Gastroesophageal sphincter (tissue), 4 donors: ENCODE data around the gene VWA8. TPM values are rescaled to one million over a fixed set of nuclear protein-coding genes. Genes with fewer than 3 reads are reported as not detected.
"Not testable (repeated sequence)": the region's sequence is repeated elsewhere in the genome, so short reads cannot be mapped to it uniquely, and the experiment has no call there.

Experiments used
- ATAC-seq: fragments of 150-250 bp; one replicate; pipeline ENCODE4 v1.9.1; 2016; ENCODE audit warnings: mild to moderate bottlenecking, moderate library complexity
- H3K27ac ChIP-seq, 4 donors: fragments of 200-600 bp; sonication (generic) in 3 of 4; 1 replicate in 3 of 4; 2 replicates in 1 of 4; pipeline ENCODE4 v1.5.1; 2016 to 2019
- H3K27me3 ChIP-seq: fragments of 200-600 bp; sonication (generic); one replicate; pipeline ENCODE4 v1.5.1; 2019
- H3K36me3 ChIP-seq, 2 donors: fragments of 200-600 bp; sonication (generic); one replicate each; pipeline ENCODE4 v1.5.1; 2019; ENCODE audit warnings: control low read depth in 1 of 2
- H3K4me1 ChIP-seq, 3 donors: fragments of 200-600 bp; sonication (generic); 1 replicate in 2 of 3; 2 replicates in 1 of 3; pipeline ENCODE4 v1.5.1; 2016 to 2019; ENCODE audit warnings: control low read depth in 2 of 3
- H3K4me3 ChIP-seq, 2 donors: fragments of 200-600 bp; sonication (generic); one replicate each; pipeline ENCODE4 v1.5.1; 2019; ENCODE audit warnings: mild to moderate bottlenecking in 1 of 2, moderate library complexity in 1 of 2
- H3K9me3 ChIP-seq, 3 donors: fragments of 200-600 bp; sonication (generic); one replicate each; pipeline ENCODE4 v1.5.1; 2017 to 2019; ENCODE audit warnings: control low read depth in 2 of 3
- CTCF ChIP-seq, 4 experiments: fragments of 200-600 bp in 2 of 4; fragments of 450-650 bp in 2 of 4; sonication (generic) in 1 of 4; IDR thresholded peaks; one replicate each; pipeline ENCODE4 v1.5.1; 2017 to 2019; ENCODE audit warnings: antibody characterized with exemption in 4 of 4, mild to moderate bottlenecking in 2 of 4, moderate library complexity in 2 of 4
- EP300 ChIP-seq: sonication (generic); formaldehyde crosslinking; IDR thresholded peaks from one replicate; pipeline ENCODE4 v1.6.1; 2017; ENCODE audit warnings: antibody characterized with exemption, mild to moderate bottlenecking
- POLR2A ChIP-seq, 2 donors: fragments of 450-650 bp; IDR thresholded peaks; one replicate each; pipeline ENCODE4 v1.6.1; 2017; ENCODE audit warnings: antibody characterized with exemption in 2 of 2, mild to moderate bottlenecking in 2 of 2, moderate library complexity in 1 of 2
- POLR2AphosphoS5 ChIP-seq: sonication (generic); formaldehyde crosslinking; IDR thresholded peaks from one replicate; pipeline ENCODE4 v1.6.1; 2017; ENCODE audit warnings: antibody characterized with exemption
- WGBS, 2 donors: methylation state at CpG; one replicate each; pipeline ENCODE4 v1.1.5; 2018; ENCODE audit warnings: low coverage in 1 of 2; 5-methylcytosine and 5-hydroxymethylcytosine counted together
- total RNA-seq, 4 donors: library from RNA; depleted of rRNA; stranded (reverse); fragments of >200 nt; gene quantifications; one replicate each; pipeline ENCODE4 v1.1.0, GENCODE V29; 2016

Gene VWA8
- total RNA-seq, 4 donors from 2014 or later = 20.3 to 34.7 (median 23.9) TPM

- Histone ChIP-seq H3K36me3 (peaks cover 0 to 40% of the 10 kb centered on the region in 2 donors), H3K4me3 (no peak overlapping the region), H3K9me3 (no peaks in the 10 kb centered on the region), H3K4me1 (no peaks in the 10 kb centered on the region), H3K27ac (no peak overlapping the region), H3K27me3 (no peaks in the 10 kb centered on the region)
- TF ChIP-seq CTCF (IDR thresholded peaks at IDR 0.05) (no peak), EP300 (no peak), POLR2AphosphoS5 (no peak), POLR2A (IDR thresholded peaks at IDR 0.05) (no peak)
- WGBS, 2 donors = 82 to 100% methylated on average over 1 of the region's 1 CpG
- no peak for ATAC-seq
Measured at GRCh38 chr13:41880966-41881365, 79.9 kb downstream of the VWA8 start.

GRCh38 chr13:41864658-41865057 is 96.3 kb downstream of the VWA8 start:
- no peaks in the 10 kb centered on the region for H3K27me3 ChIP-seq
- no peak for ATAC-seq
- no peak for TF ChIP-seq POLR2AphosphoS5
- no peak for TF ChIP-seq POLR2A (IDR thresholded peaks at IDR 0.05)
- TF ChIP-seq EP300 = no peak
- TF ChIP-seq CTCF (IDR thresholded peaks at IDR 0.05) = no peak
- no peak overlapping the region for H3K4me3 ChIP-seq
- WGBS, 2 donors = 84 to 95% methylated on average over 4 of the region's 4 CpGs
- H3K36me3 ChIP-seq = peaks cover 0 to 29% of the 10 kb centered on the region in 2 donors
- no peaks in the 10 kb centered on the region for H3K4me1 ChIP-seq
- H3K9me3 ChIP-seq = no peaks in the 10 kb centered on the region
- H3K27ac ChIP-seq = no peak overlapping the region

DNA sequence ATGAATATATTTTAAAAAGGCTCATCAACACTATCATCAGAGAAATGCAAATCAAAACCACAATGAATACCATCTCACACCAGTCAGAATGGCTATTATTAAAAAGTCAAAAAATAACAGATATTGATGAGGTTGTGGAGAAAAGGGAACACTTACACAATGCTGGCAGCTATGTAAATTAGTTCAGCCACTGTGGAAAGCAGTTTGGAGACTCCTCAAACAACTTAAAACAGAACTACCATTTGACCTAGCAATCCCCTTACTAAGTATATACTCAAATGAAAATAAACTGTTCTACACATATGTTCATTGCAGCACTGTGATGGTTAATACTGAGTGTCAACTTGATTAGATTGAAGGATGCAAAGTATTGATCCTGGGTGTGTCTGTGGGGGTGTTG is 98.2 kb downstream of the VWA8 start:
- not testable (repeated sequence) for H3K27ac ChIP-seq, H3K27me3 ChIP-seq, H3K4me3 ChIP-seq, H3K4me1 ChIP-seq, H3K9me3 ChIP-seq, ATAC-seq
- H3K36me3 ChIP-seq = peaks cover 0 to 42% of the 10 kb centered on the region in 2 donors

- ATAC-seq = no peak
- Histone ChIP-seq H3K36me3 (peaks cover 0 to 29% of the 10 kb centered on the region in 2 donors), H3K27ac (no peak overlapping the region), H3K27me3 (no peaks in the 10 kb centered on the region), H3K4me1 (no peaks in the 10 kb centered on the region), H3K9me3 (no peaks in the 10 kb centered on the region), H3K4me3 (no peak overlapping the region)
- 71 to 81% methylated on average over 1 of the region's 1 CpG for WGBS, 2 donors
- TF ChIP-seq CTCF (IDR thresholded peaks at IDR 0.05) (no peak), EP300 (no peak), POLR2AphosphoS5 (no peak), POLR2A (IDR thresholded peaks at IDR 0.05) (no peak)
Measured at GRCh38 chr13:41859565-41859964, 101.3 kb downstream of the VWA8 start.

DNA sequence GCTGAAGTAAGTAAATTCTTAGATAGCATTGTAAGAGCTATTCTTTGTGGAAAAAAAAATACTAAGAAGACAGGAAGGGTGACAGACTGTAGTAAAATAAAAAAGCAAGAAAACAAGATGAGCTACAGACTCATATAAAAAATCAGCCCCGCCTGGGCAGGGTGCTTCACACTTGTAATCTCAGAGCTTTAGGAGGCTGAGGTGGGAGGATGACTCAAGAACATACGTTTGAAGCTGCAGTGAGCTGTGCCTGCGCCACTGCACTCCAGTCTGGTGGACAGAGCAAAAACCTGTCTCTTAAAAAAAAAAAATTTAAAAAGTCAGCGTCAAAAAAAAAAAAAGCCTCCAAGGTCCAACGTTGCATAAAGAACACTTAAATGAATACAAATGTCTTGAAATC is 102.1 kb downstream of the VWA8 start:
- H3K9me3 ChIP-seq = no peaks in the 10 kb centered on the region
- 83 to 87% methylated on average over 1 to 5 of the region's 5 CpGs for WGBS, 2 donors
- no peaks in the 10 kb centered on the region for H3K4me1 ChIP-seq
- ATAC-seq = no peak
- no peak overlapping the region for H3K4me3 ChIP-seq
- TF ChIP-seq POLR2A (IDR thresholded peaks at IDR 0.05) (no peak), POLR2AphosphoS5 (no peak), CTCF (IDR thresholded peaks at IDR 0.05) (no peak)
- H3K27ac ChIP-seq = no peak overlapping the region
- H3K27me3 ChIP-seq = no peaks in the 10 kb centered on the region
- H3K36me3 ChIP-seq = peaks cover 0 to 21% of the 10 kb centered on the region in 2 donors

DNA sequence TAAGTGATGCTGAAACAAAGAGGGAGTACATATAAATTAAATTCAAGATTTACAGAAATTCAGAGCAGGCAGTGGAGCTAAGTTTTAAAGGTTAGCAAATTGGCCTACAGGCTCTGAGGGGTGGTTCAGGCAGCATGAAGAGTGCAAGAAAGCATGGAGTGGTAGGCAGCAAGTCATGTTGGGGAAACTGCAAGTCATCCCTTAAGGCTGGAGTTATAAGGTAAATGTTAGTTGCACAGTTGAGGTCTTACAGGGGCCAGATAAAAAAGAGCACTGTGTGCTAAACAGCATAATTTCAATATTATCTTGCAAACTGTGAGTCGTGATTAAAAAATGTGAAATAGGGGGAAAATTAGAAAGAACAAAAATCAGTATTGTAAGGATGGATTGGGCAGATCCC is 106.2 kb downstream of the VWA8 start:
- H3K9me3 ChIP-seq = no peaks in the 10 kb centered on the region
- ATAC-seq = no peak
- 88 to 100% methylated on average over 1 of the region's 1 CpG for WGBS, 2 donors

More for the DNA sequence above, 106.2 kb downstream of the VWA8 start:
- H3K4me3 ChIP-seq = no peak overlapping the region
- H3K27me3 ChIP-seq = no peaks in the 10 kb centered on the region
- peaks cover 0 to 17% of the 10 kb centered on the region in 2 donors for H3K36me3 ChIP-seq
- no peak for TF ChIP-seq POLR2AphosphoS5
- TF ChIP-seq CTCF (IDR thresholded peaks at IDR 0.05) = no peak
- TF ChIP-seq POLR2A (IDR thresholded peaks at IDR 0.05) = no peak
- TF ChIP-seq EP300 = no peak
- no peak overlapping the region for H3K27ac ChIP-seq
- no peaks in the 10 kb centered on the region for H3K4me1 ChIP-seq
